Bladder microvascular endothelial cell (primary cell): ENCODE results near the gene HOATZ. TPM values are rescaled to one million over a fixed set of nuclear protein-coding genes. Genes with fewer than 3 reads are reported as not detected.

Experiments used
- total RNA-seq: library from RNA; depleted of rRNA; stranded (reverse); fragments of >200 nt; gene quantifications from 2 replicates; pipeline ENCODE4 v1.2.3, GENCODE V29; 2014

Gene HOATZ
- not detected in 2 replicates for total RNA-seq

DNA sequence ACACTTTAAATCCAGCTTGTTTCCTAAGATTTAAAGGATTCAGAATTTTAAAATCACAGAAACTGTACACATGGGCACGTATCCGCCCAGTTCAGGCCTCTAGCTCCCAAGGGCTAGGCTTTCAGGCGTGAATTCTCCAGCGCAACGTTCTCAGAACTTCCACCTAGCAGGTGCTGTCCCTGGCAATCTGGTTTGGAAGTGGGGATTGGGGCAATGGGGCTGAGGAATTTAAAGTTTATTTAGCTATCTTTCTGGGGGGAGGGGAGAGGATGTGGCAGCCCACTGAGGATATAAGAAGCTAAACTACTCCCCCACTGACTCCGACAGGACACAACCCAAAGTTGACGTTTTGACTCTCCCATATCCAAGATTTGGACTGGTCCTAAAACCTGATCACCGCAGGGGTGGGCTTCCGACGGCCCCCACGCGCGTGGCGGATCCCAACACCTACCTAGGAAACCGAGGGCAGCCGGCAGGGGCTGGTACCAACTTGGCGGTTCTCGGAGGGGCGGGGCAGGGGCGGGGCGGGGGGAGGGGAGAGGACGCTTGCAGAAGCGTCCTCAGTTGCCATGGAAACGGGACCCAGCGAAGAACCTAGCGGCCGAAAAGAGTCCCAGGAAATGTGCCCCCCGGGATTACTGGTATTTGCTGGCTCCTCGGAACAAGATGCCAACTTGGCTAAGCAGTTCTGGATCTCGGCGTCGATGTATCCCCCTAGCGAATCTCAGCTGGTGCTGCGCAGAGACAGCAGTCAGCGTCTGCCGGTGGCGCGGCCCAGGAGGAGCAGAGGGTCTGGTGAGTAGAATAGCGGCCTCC is at the start of gene HOATZ:
Gene HOATZ (plus strand): TSS at position 563 of the 816 bp plus-strand sequence. CDS start 7 bp downstream, at position 570.

DNA sequence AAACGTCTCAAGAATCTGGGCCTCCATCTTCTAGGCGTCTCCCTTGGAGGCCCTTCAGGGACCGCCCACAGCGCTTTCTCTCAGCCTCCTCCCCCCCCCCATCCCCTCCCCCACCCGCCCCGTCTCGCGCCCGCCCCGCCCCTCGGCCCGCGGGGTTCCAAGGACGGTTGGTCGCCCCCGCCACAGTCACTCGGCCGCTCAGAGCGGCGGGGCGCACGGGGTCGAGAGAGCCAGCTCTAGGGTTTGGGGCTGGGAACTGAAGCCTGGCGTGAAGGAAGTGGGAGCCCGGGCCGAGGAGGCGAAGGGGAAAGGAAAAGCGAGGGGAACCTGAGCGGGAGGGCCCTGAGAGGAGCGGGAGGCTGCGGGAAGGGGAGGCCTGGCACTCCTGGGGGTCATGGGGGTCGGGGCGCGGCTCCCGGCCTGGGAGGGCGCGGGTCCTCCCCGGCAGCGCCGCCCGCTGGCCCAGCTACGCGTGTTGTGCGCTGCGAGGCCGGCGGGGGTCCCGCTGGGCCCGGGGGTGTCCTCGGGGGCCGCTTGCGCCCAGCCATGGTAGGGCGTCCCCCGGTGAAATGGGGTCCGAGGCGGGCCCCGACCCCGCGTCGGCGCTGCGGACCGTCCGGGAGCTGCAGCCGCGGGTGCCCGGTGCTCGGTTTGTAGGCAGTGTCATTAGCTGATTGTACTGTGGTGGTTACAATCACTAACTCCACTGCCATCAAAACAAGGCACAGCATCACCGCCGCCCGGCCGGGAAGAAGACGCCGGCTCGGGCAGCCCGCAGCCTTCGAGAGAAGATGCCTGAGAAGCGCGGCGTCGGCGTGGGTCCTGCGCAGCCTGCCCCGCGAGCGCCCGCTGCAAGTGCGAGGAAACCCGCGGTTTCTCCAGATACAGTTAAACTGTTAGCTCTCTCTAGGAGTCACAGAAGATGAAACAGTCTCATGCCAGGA is 2.0 kb upstream of the HOATZ start, which contains the start of gene BTG4:
Gene BTG4 (minus strand): TSS at position 91 of the 944 bp plus-strand sequence. CDS start 13,610 bp downstream, outside the sequence.

DNA sequence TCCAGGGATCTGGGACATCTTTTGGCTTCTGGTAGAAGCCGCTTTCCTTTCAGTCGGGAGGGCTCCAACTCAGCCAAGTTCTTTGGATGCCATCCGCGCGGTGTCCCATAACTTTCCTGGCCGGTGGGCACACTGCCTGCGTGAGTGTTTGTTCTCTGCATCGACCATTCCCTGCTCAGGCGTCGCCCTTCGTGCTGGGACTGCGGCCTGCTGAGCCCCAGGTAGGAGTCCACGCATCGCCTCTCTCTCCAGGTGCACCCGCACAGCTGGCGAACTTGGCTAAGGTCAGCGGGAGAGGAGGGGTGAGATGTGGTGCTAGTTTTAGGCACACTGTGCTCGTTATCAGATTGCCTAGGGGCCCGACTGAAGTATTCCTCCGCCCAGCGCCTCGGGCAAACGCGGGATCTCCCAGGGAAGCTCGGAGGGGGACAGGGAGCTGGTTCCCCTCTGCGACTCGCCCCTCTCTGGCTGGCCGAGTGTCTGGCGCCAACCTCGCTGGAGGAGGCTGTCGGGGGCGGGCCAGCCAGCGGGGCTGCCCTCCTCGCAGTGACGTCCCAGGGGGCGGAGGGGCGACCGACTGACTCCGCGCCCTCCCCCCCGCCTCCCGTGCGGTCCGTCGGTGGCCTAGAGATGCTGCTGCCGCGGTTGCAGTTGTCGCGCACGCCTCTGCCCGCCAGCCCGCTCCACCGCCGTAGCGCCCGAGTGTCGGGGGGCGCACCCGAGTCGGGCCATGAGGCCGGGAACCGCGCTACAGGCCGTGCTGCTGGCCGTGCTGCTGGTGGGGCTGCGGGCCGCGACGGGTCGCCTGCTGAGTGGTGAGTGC is 25.7 kb downstream of the HOATZ start, which contains the start of gene LAYN:
Gene LAYN (plus strand): TSS at position 607 of the 823 bp plus-strand sequence. CDS start 124 bp downstream, at position 731.

Other genes with a start within 250 kb of the HOATZ start
- not detected in 2 replicates for gene POU2AF3, start 216.2 kb upstream of the HOATZ start, total RNA-seq
- not detected in 2 replicates for gene POU2AF1, start 135.5 kb upstream of the HOATZ start, total RNA-seq
- gene BTG4, start 2.4 kb upstream of the HOATZ start, total RNA-seq = not detected in 2 replicates
- gene LAYN, start 25.9 kb downstream of the HOATZ start, total RNA-seq = 19.9 and 57.3 TPM in 2 replicates
- 4.4 and 19.2 TPM in 2 replicates for gene SIK2, start 87.7 kb downstream of the HOATZ start, total RNA-seq